ENCODE measurements around the gene PWP2.

PWP2 gene

GRCh38 chr21:44082648-44083440, 24.4 kb upstream of the PWP2 start:
- TF ChIP-seq, protein P1, sequence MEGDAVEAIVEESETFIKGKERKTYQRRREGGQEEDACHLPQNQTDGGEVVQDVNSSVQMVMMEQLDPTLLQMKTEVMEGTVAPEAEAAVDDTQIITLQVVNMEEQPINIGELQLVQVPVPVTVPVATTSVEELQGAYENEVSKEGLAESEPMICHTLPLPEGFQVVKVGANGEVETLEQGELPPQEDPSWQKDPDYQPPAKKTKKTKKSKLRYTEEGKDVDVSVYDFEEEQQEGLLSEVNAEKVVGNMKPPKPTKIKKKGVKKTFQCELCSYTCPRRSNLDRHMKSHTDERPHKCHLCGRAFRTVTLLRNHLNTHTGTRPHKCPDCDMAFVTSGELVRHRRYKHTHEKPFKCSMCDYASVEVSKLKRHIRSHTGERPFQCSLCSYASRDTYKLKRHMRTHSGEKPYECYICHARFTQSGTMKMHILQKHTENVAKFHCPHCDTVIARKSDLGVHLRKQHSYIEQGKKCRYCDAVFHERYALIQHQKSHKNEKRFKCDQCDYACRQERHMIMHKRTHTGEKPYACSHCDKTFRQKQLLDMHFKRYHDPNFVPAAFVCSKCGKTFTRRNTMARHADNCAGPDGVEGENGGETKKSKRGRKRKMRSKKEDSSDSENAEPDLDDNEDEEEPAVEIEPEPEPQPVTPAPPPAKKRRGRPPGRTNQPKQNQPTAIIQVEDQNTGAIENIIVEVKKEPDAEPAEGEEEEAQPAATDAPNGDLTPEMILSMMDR (IDR thresholded peaks at IDR 0.05; ENCODE audit: borderline replicate concordance, insufficient read depth, low read depth, low read length) = no peak
- no peak overlapping the region for H3K4me3 ChIP-seq (ENCODE audit: low read depth, low read length)

- TF ChIP-seq, protein P1 (IDR thresholded peaks at IDR 0.05; ENCODE audit: borderline replicate concordance, insufficient read depth, low read depth, low read length) = no peak
These were observed 23.4 kb upstream of the PWP2 start for GRCh38 chr21:44083631-44084291.

DNA sequence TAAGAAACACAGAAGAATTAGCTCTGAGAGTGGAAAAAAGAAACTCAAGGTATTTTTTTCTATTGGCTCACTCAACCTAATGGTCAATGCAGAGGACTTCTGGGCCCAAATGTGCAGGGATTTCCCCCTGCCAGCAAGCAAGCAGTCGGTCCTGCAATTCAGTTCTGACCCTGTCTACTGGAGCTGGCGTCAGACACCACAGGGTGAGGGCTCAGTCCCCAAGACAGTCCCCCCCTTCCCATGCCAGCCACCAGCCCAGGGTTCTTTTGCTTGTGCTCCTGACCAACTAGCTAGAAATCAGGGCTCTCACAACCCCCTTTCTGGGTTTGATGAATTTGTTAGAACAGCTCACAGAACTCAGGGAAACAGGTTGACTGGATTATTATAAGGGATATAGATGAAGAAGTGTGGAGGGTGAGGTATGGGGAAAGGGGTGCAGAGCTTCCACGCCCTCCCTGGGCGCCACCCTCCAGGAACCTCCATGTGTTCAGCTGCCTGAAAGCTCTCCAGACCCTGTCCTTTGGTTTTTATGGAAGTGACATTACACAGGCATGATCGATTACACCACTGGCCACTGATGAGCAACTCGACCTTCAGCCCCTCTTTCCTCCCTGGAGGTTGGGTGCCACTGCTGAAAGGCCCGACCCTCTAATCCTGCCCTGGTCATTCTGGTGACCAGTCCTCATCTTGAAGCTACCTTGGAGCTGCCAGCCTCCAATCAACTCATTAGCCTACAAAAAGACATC, 22.5 kb upstream of the PWP2 start:
- no peak overlapping the region for H3K4me3 ChIP-seq (ENCODE audit: low read depth, low read length)
- TF ChIP-seq, protein P1 (IDR thresholded peaks at IDR 0.05; ENCODE audit: borderline replicate concordance, insufficient read depth, low read depth, low read length) = no peak

More at GRCh38 chr21:44083631-44084291, 23.4 kb upstream of the PWP2 start:
- no peak overlapping the region for H3K4me3 ChIP-seq (ENCODE audit: low read depth, low read length)

DNA sequence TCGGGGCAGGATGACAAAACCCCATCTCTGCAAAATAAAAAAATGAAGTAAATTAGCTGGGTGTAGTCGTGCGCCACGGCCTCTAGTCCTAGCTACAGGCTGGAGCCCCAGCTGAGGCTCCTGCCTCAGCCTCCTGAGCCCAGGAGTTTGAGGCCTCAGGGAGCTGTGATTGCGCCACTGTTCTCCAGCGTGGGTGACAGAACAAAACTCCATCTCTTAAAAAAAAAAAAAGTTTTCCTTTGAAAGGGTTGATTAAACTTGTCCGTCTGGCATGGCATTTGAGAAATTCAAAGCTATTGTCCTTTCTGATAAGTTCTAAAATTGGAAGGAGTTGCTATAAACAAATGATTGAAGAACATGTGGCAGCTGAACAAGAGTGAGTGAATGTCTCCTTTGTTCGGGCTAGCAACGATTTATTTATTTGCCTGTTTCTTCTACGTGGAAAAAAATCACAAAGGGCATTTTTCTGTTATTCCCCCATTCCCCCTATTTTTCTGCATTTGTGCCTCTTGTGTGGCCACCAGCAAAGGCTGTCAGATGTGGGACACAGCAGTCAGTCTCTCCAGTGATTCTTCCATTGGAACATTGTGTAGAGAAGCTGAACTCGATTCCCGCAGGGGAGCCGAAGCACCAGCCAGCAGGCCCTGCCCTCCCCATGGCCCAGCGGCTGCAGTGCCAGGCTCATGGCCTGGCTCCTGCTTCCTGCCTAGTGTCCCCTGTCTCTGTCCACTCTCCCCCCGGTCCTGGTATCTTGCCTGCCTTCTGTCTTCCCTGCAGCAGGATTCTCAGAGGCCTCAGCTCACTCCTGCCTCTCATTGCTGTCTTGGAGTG, 21.5 kb upstream of the PWP2 start:
- no peak overlapping the region for H3K4me3 ChIP-seq (ENCODE audit: low read depth, low read length)
- TF ChIP-seq, protein P1 (IDR thresholded peaks at IDR 0.05; ENCODE audit: borderline replicate concordance, insufficient read depth, low read depth, low read length) = no peak

DNA sequence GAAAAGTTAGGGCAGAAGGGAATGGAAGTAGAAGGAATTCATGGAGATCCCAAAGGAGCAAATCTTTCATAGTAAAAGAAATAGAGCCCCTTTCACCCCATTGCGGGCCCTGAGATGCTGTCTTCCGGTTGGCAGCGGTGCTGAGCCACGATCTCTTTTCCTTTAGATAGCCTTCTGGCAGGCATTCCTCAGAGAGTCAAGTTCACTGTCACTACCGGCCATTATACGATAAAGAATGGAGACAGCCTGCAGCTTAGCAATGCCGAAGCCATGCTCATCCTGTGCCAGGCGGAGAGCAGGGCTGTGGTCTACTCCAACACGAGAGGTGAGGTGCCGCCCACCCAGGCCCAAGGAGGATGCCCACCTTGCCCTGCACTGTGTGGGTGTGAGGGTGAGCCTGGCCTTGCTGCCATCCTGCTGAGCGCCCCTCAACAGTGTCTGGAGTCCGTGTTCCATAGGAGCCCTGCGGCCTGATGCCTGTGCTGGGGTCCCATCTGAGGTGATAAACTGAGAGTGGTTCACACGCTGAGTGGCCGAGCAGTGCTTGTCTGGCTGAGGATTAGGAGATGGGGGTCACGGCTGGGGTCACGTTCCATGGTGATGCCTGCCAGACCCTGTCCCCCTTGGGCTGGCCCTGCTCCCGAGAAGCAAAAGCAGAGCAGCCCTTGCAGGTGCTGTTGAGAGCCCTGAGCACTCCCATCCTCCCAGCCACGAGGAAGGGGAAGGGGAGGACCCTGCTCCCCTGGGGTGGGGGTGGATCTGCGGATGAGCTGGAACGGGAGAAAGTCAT, 20.4 kb upstream of the PWP2 start:
- TF ChIP-seq, protein P1 (IDR thresholded peaks at IDR 0.05; ENCODE audit: borderline replicate concordance, insufficient read depth, low read depth, low read length) = no peak
- no peak overlapping the region for H3K4me3 ChIP-seq (ENCODE audit: low read depth, low read length)
